ENCODE data around the gene CCNA2. TPM values are rescaled to one million over a fixed set of nuclear protein-coding genes. Genes with fewer than 3 reads are reported as not detected.

CCNA2 gene
- total RNA-seq = 22.1 TPM

GRCh38 chr4:121823505-121824170 is at the start of gene CCNA2:
TSS of gene CCNA2 (minus strand) at chr4:121823883. CDS start at chr4:121823628, 255 bp downstream.
- ATAC-seq = peak; percentile 100

- ATAC-seq = peak; percentile 100
Measured at GRCh38 chr4:121869841-121870822, 46.4 kb upstream of the CCNA2 start, which contains the start of gene BBS7. TSS of gene BBS7 (minus strand) at chr4:121870474. CDS start at chr4:121870313, 161 bp downstream.

- ATAC-seq = no peak
Measured at GRCh38 chr4:121863799-121864198, 40.1 kb upstream of the CCNA2 start.

GRCh38 chr4:121861426-121861825 is 37.7 kb upstream of the CCNA2 start:
- no peak for ATAC-seq

GRCh38 chr4:121860121-121860520 is 36.4 kb upstream of the CCNA2 start:
- no peak for ATAC-seq

GRCh38 chr4:121851354-121851753 is 27.7 kb upstream of the CCNA2 start:
- ATAC-seq = no peak

- no peak for ATAC-seq
Measured at GRCh38 chr4:121846662-121847061, 23.0 kb upstream of the CCNA2 start.

GRCh38 chr4:121842862-121843261 is 19.2 kb upstream of the CCNA2 start:
- no peak for ATAC-seq

GRCh38 chr4:121838136-121838535 is 14.5 kb upstream of the CCNA2 start:
- no peak for ATAC-seq

GRCh38 chr4:121829511-121829910 is 5.8 kb upstream of the CCNA2 start:
- ATAC-seq = no peak

GRCh38 chr4:121827853-121828252 is 4.2 kb upstream of the CCNA2 start:
- no peak for ATAC-seq

- no peak for ATAC-seq
Measured at GRCh38 chr4:121824950-121825349, 1.3 kb upstream of the CCNA2 start.

GRCh38 chr4:121824171-121824527 is 466 bp upstream of the CCNA2 start:
- ATAC-seq = no peak

- ATAC-seq = peak; percentile 25
Measured at GRCh38 chr4:121822796-121823504, 733 bp downstream of the CCNA2 start.

GRCh38 chr4:121822047-121822446 is 1.6 kb downstream of the CCNA2 start:
- ATAC-seq = no peak

GRCh38 chr4:121819216-121819965 is 4.3 kb downstream of the CCNA2 start:
- ATAC-seq = no peak

GRCh38 chr4:121818215-121818614 is 5.5 kb downstream of the CCNA2 start:
- ATAC-seq = no peak

GRCh38 chr4:121817701-121818100 is 6.0 kb downstream of the CCNA2 start:
- no peak for ATAC-seq

GRCh38 chr4:121817006-121817405 is 6.7 kb downstream of the CCNA2 start:
- no peak for ATAC-seq

- ATAC-seq = no peak
Measured at GRCh38 chr4:121814756-121815155, 8.9 kb downstream of the CCNA2 start.

GRCh38 chr4:121811122-121811521 is 12.6 kb downstream of the CCNA2 start:
- ATAC-seq = no peak

GRCh38 chr4:121806411-121806810 is 17.3 kb downstream of the CCNA2 start:
- ATAC-seq = no peak

All from esophagus mucosa (tissue), 1 donor.